HL-60 (cell line): Measurements from ENCODE around the gene CHST11.

Source experiments
- GABPA ChIP-seq: IDR thresholded peaks from 2 replicates; pipeline ENCODE4 v1.6.1; 2012; ENCODE audit warnings: low read depth
- POLR2AphosphoS5 ChIP-seq: IDR thresholded peaks from 2 replicates; pipeline ENCODE4 v1.6.1; 2012; ENCODE audit warnings: low read depth
- TF ChIP-seq, protein P1 (sequence below): IDR thresholded peaks from one replicate; pipeline ENCODE4 v1.5.1; 2011; ENCODE audit warnings: low read length, control low read depth, inconsistent platforms; ENCODE audit not compliant: insufficient read depth
- TF ChIP-seq, protein P2 (sequence below): IDR thresholded peaks from 2 replicates; pipeline ENCODE4 v1.6.1; 2012; ENCODE audit warnings: low read depth; ENCODE audit not compliant: insufficient replicate concordance

DNA sequence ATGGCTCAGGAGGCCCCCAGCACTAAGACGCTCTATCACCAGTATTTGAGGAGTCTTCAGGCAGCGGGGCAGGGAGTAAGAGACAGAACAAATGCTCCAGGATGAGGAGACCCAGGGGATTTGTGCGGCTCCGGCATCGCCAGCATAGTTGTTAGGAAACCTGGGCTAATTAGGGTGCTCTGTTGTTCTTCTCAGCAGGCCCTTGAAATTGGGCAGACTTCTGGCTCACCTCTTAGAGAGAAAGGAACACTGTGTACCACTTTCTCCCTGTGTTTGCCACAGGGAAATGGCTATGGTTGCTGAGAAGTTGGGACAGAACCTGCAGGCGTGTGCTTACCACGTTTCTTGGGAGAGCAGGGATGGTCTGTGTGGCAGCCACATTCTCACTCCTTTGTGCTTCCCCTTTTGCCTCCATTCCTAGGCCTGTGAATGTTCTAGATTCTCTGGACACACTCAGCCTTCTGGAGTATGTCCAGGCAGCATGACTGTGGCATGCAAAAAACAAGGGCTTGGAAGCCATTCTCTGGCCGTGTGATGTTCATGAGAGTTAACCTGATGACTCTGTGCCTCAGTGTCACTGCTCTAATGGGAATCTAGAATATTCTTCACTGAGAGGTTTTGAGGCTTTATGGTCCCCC, 109.0 kb downstream of the CHST11 start:
- TF ChIP-seq, protein P1, sequence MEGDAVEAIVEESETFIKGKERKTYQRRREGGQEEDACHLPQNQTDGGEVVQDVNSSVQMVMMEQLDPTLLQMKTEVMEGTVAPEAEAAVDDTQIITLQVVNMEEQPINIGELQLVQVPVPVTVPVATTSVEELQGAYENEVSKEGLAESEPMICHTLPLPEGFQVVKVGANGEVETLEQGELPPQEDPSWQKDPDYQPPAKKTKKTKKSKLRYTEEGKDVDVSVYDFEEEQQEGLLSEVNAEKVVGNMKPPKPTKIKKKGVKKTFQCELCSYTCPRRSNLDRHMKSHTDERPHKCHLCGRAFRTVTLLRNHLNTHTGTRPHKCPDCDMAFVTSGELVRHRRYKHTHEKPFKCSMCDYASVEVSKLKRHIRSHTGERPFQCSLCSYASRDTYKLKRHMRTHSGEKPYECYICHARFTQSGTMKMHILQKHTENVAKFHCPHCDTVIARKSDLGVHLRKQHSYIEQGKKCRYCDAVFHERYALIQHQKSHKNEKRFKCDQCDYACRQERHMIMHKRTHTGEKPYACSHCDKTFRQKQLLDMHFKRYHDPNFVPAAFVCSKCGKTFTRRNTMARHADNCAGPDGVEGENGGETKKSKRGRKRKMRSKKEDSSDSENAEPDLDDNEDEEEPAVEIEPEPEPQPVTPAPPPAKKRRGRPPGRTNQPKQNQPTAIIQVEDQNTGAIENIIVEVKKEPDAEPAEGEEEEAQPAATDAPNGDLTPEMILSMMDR, result no peak
- TF ChIP-seq GABPA (no peak), POLR2AphosphoS5 (no peak)
- TF ChIP-seq, protein P2, sequence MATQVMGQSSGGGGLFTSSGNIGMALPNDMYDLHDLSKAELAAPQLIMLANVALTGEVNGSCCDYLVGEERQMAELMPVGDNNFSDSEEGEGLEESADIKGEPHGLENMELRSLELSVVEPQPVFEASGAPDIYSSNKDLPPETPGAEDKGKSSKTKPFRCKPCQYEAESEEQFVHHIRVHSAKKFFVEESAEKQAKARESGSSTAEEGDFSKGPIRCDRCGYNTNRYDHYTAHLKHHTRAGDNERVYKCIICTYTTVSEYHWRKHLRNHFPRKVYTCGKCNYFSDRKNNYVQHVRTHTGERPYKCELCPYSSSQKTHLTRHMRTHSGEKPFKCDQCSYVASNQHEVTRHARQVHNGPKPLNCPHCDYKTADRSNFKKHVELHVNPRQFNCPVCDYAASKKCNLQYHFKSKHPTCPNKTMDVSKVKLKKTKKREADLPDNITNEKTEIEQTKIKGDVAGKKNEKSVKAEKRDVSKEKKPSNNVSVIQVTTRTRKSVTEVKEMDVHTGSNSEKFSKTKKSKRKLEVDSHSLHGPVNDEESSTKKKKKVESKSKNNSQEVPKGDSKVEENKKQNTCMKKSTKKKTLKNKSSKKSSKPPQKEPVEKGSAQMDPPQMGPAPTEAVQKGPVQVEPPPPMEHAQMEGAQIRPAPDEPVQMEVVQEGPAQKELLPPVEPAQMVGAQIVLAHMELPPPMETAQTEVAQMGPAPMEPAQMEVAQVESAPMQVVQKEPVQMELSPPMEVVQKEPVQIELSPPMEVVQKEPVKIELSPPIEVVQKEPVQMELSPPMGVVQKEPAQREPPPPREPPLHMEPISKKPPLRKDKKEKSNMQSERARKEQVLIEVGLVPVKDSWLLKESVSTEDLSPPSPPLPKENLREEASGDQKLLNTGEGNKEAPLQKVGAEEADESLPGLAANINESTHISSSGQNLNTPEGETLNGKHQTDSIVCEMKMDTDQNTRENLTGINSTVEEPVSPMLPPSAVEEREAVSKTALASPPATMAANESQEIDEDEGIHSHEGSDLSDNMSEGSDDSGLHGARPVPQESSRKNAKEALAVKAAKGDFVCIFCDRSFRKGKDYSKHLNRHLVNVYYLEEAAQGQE, result no peak
